ENCODE results near the gene ZNF593.

ZNF593 gene

GRCh38 chr1:26213335-26213905, 43.7 kb downstream of the ZNF593 start:
- no peak for DNase-seq

GRCh38 chr1:26215246-26215645, 45.5 kb downstream of the ZNF593 start:
- DNase-seq = no peak

- DNase-seq = no peak
These were observed 49.3 kb downstream of the ZNF593 start for GRCh38 chr1:26218906-26219494.
